ENCODE measurements around the gene KHDC1L. TPM values are rescaled to one million over a fixed set of nuclear protein-coding genes. Genes with fewer than 3 reads are reported as not detected.

KHDC1L gene
- total and polyA plus RNA-seq, 2 donors = 1.4 to 2.8 TPM

Other genes with a start within 250 kb of the KHDC1L start
- 2.3 TPM for gene KHDC1, start 37.7 kb upstream of the KHDC1L start, total RNA-seq
- 4.1 TPM for gene KHDC1, start 37.7 kb upstream of the KHDC1L start, polyA plus RNA-seq
- gene DPPA5, start 128.8 kb upstream of the KHDC1L start, total RNA-seq = 0.09 TPM
- gene DPPA5, start 128.8 kb upstream of the KHDC1L start, polyA plus RNA-seq = 0.39 TPM
- gene KHDC3L, start 137.2 kb upstream of the KHDC1L start, total RNA-seq = 0.14 TPM
- 0.68 TPM for gene KHDC3L, start 137.2 kb upstream of the KHDC1L start, polyA plus RNA-seq
- not detected for gene OOEP, start 144.4 kb upstream of the KHDC1L start, total RNA-seq
- 0.23 TPM for gene OOEP, start 144.4 kb upstream of the KHDC1L start, polyA plus RNA-seq
- 0.14 TPM for gene DDX43, start 169.3 kb upstream of the KHDC1L start, total RNA-seq
- gene DDX43, start 169.3 kb upstream of the KHDC1L start, polyA plus RNA-seq = 0.66 TPM
- gene CGAS, start 226.8 kb upstream of the KHDC1L start, total RNA-seq = 6.1 TPM
- 4.7 TPM for gene CGAS, start 226.8 kb upstream of the KHDC1L start, polyA plus RNA-seq
- 25.1 TPM for gene MTO1, start 236.2 kb upstream of the KHDC1L start, total RNA-seq
- 27.2 TPM for gene MTO1, start 236.2 kb upstream of the KHDC1L start, polyA plus RNA-seq

Measured in thymus (tissue), 2 donors.